HCT116 (cell line): ENCODE data around the gene MBL2. TPM values are rescaled to one million over a fixed set of nuclear protein-coding genes. Genes with fewer than 3 reads are reported as not detected.

Source experiments
- ATAC-seq: fragments of 200-7000 bp; cut with Tn5 transposase; 2 replicates; pipeline ENCODE4 v1.9.1; 2020; ENCODE audit warnings: mild to moderate bottlenecking, moderate library complexity
- BruUV-seq: library from RNA; stranded (reverse); fragments of 400-500 nt; replicated peaks from 2 replicates; lab custom pipeline; 2021; lab: Mats Ljungman, UMichigan
- CTCF ChIA-PET: fragments of 300-600 bp; sonication (Branson Sonifier 250); formaldehyde crosslinking; loops from one replicate; lab custom pipeline; 2021; ENCODE audit warnings: antibody characterized with exemption; lab: Charles Lee
- POLR2A ChIA-PET: fragments of 300-600, 350-600 bp; sonication (Branson Sonifier 250); formaldehyde crosslinking; loops from one replicate; lab custom pipeline; 2021; ENCODE audit warnings: antibody characterized with exemption; lab: Charles Lee
- RAD21 ChIA-PET, 2 experiments: fragments of 300-600 bp; sonication (Branson Sonifier 250); formaldehyde crosslinking; loops; one replicate each; lab custom pipeline; 2023; ENCODE audit warnings: low total read pairs in 2 of 2; ENCODE audit not compliant: uncharacterized antibody in 2 of 2, unreplicated experiment in 2 of 2, low non-redundant PET in 1 of 2; lab: Charles Lee
- DNase-seq: peaks from one replicate; pipeline ENCODE4 v3.0.0-alpha.2; 2010; ENCODE audit warnings: low read depth, low spot score
- H2AFZ ChIP-seq: fragments of 200-600 bp; shearing (Covaris generic), sonication (generic); 2 replicates; pipeline ENCODE4 v1.6.1; 2017; ENCODE audit warnings: low read depth, mixed run types, mixed read lengths, antibody characterized with exemption, low read length; ENCODE audit not compliant: poor library complexity, severe bottlenecking
- H3K27ac ChIP-seq: 2 replicates; pipeline ENCODE4 v1.5.1; 2012; ENCODE audit warnings: low read depth, low read length
- H3K27me3 ChIP-seq: fragments of 200-600 bp; sonication (generic); 2 replicates; pipeline ENCODE4 v1.6.1; 2016; ENCODE audit warnings: mixed run types, low read length, mixed read lengths; ENCODE audit not compliant: insufficient read depth
- H3K36me3 ChIP-seq, 2 experiments: fragments of 200-500 bp in 1 of 2; fragments of 200-600 bp in 1 of 2; sonication (Bioruptor generic) in 1 of 2; sonication (generic) in 1 of 2; 2 replicates each; pipeline versions ENCODE4 v1.5.1 to v1.6.1; 2014 to 2016; ENCODE audit warnings: low read length in 2 of 2, inconsistent platforms in 1 of 2, mixed read lengths in 1 of 2, mixed run types in 1 of 2; ENCODE audit not compliant: insufficient read depth in 2 of 2, control insufficient read depth in 1 of 2
- H3K4me1 ChIP-seq, 2 experiments: fragments of 200-600 bp in 1 of 2; sonication (generic) in 1 of 2; 2 replicates each; pipeline versions ENCODE4 v1.5.1 to v1.6.1; 2012 to 2017; ENCODE audit warnings: low read length in 2 of 2, inconsistent platforms in 1 of 2, mild to moderate bottlenecking in 1 of 2, mixed read lengths in 1 of 2, mixed run types in 1 of 2, moderate library complexity in 1 of 2; ENCODE audit not compliant: insufficient read depth in 2 of 2, control insufficient read depth in 1 of 2
- H3K4me2 ChIP-seq: fragments of 200-600 bp; sonication (generic); 2 replicates; pipeline ENCODE4 v1.6.1; 2017; ENCODE audit warnings: mixed run types, low read length, mixed read lengths
- H3K4me3 ChIP-seq, 2 experiments: fragments of 200-600 bp in 1 of 2; sonication (generic) in 1 of 2; replicated peaks in 1 of 2; 2 replicates each; pipeline ENCODE4 v1.5.1; 2011 to 2016; ENCODE audit warnings: low read length in 2 of 2, control low read depth in 1 of 2, low read depth in 1 of 2, mild to moderate bottlenecking in 1 of 2, mixed read lengths in 1 of 2, mixed run types in 1 of 2
- H3K79me2 ChIP-seq: fragments of 200-600 bp; sonication (generic); 2 replicates; pipeline ENCODE4 v1.6.1; 2017; ENCODE audit warnings: mild to moderate bottlenecking, mixed run types, low read length, moderate library complexity, mixed read lengths; ENCODE audit not compliant: insufficient read depth
- H3K9ac ChIP-seq: fragments of 200-600 bp; sonication (generic); 2 replicates; pipeline ENCODE4 v1.6.1; 2016; ENCODE audit warnings: low read length, mixed read lengths
- H3K9me2 ChIP-seq: fragments of 200-600 bp; sonication (generic), shearing (Covaris generic); 2 replicates; pipeline ENCODE4 v1.6.1; 2017; ENCODE audit warnings: mixed run types, mild to moderate bottlenecking, moderate library complexity; ENCODE audit not compliant: insufficient read depth
- H3K9me3 ChIP-seq, 2 experiments: fragments of 200-500 bp in 1 of 2; fragments of 200-600 bp in 1 of 2; sonication (Bioruptor generic) in 1 of 2; sonication (generic) in 1 of 2; 2 replicates each; pipeline ENCODE4 v1.6.1; 2014 to 2017; ENCODE audit warnings: low read length in 2 of 2, mixed read lengths in 2 of 2, inconsistent platforms in 1 of 2, low read depth in 1 of 2, mild to moderate bottlenecking in 1 of 2, mixed run types in 1 of 2, moderate library complexity in 1 of 2; ENCODE audit not compliant: control insufficient read depth in 1 of 2, insufficient read depth in 1 of 2
- H4K20me1 ChIP-seq: fragments of 200-600 bp; sonication (generic), shearing (Covaris generic); 2 replicates; pipeline ENCODE4 v1.6.1; 2017; ENCODE audit warnings: mixed run types, mild to moderate bottlenecking, moderate library complexity; ENCODE audit not compliant: insufficient read depth
- CBX3 ChIP-seq: IDR thresholded peaks from 2 replicates; pipeline ENCODE4 v1.6.1; 2012; ENCODE audit warnings: low read depth
- CTCF ChIP-seq, 3 experiments: fragments of 200-600 bp in 1 of 3; sonication (generic) in 1 of 3; IDR thresholded peaks in 2 of 3; conservative IDR thresholded peaks in 1 of 3; 2 replicates each; pipeline ENCODE4 v1.5.1; 2012 to 2017; ENCODE audit warnings: low read depth in 2 of 3, low read length in 2 of 3, antibody characterized with exemption in 1 of 3, borderline replicate concordance in 1 of 3, control low read depth in 1 of 3, mild to moderate bottlenecking in 1 of 3, mixed read lengths in 1 of 3, mixed run types in 1 of 3, moderate library complexity in 1 of 3; ENCODE audit not compliant: insufficient read depth in 1 of 3
- EGR1 ChIP-seq: IDR thresholded peaks from 2 replicates; pipeline ENCODE4 v1.6.1; 2012; ENCODE audit warnings: low read depth
- ELF1 ChIP-seq: IDR thresholded peaks from 2 replicates; pipeline ENCODE4 v1.6.1; 2012; ENCODE audit warnings: low read depth, borderline replicate concordance
- EZH2 ChIP-seq: fragments of 200-600 bp; sonication (generic); IDR thresholded peaks from 2 replicates; pipeline ENCODE4 v1.6.1; 2017; ENCODE audit warnings: antibody characterized with exemption, mixed run types
- JUND ChIP-seq: IDR thresholded peaks from 2 replicates; pipeline ENCODE4 v1.6.1; 2012
- POLR2AphosphoS5 ChIP-seq: IDR thresholded peaks from 2 replicates; pipeline ENCODE4 v1.6.1; 2011; ENCODE audit warnings: mild to moderate bottlenecking, low read depth, low read length, moderate library complexity
- RAD21 ChIP-seq: IDR thresholded peaks from 2 replicates; pipeline ENCODE4 v1.6.1; 2012; ENCODE audit warnings: low read depth, mild to moderate bottlenecking
- SIN3A ChIP-seq: IDR thresholded peaks from 2 replicates; pipeline ENCODE4 v1.6.1; 2012; ENCODE audit warnings: low read depth
- SP1 ChIP-seq: IDR thresholded peaks from 2 replicates; pipeline ENCODE4 v1.6.1; 2012; ENCODE audit warnings: low read depth
- SRF ChIP-seq: IDR thresholded peaks from 2 replicates; pipeline ENCODE4 v1.6.1; 2012; ENCODE audit warnings: low read depth
- TCF7L2 ChIP-seq: IDR thresholded peaks from 2 replicates; pipeline ENCODE4 v1.7.0; 2011; ENCODE audit warnings: borderline replicate concordance, inconsistent platforms; ENCODE audit not compliant: insufficient read depth, insufficient read length; ENCODE audit errors: extremely low read depth
- YY1 ChIP-seq: IDR thresholded peaks from 2 replicates; pipeline ENCODE4 v1.6.1; 2011; ENCODE audit warnings: low read length, low read depth, moderate library complexity, mild to moderate bottlenecking; ENCODE audit not compliant: insufficient replicate concordance; ENCODE audit errors: extremely low read depth
- ZBTB33 ChIP-seq: IDR thresholded peaks from 2 replicates; pipeline ENCODE4 v1.6.1; 2011; ENCODE audit warnings: mild to moderate bottlenecking, low read length, moderate library complexity; ENCODE audit not compliant: insufficient replicate concordance; ENCODE audit errors: extremely low read depth
- intact Hi-C: fragments of 100-400 bp; cut with micrococcal nuclease; formaldehyde crosslinking; loops from 2 replicates; pipeline ENCODE4 v1.10.0; 2022
- total RNA-seq: library from RNA; stranded (reverse); gene quantifications from one replicate; pipeline ENCODE4 v1.2.1, GENCODE V29; 2021; ENCODE audit not compliant: unreplicated experiment

Gene MBL2
- total RNA-seq, 1 experiment from 2014 or later, result not detected

- H3K9me2 ChIP-seq, result no peaks in the 10 kb centered on the region
- ChIA-PET RAD21 (no interaction called here), CTCF (no interaction called here), POLR2A (no interaction called here)
- no peaks in the 10 kb centered on the region for H4K20me1 ChIP-seq
- ATAC-seq (no peak), DNase-seq (no peak)
- no peak overlapping the region for H3K9ac ChIP-seq
- no peak overlapping the region for H3K4me2 ChIP-seq
- no peak overlapping the region for H3K27ac ChIP-seq
- TF ChIP-seq JUND (no peak), YY1 (no peak), POLR2AphosphoS5 (no peak), EGR1 (no peak), SIN3A (no peak), EZH2 (no peak), CBX3 (no peak), TCF7L2 (no peak), SRF (no peak), CTCF (IDR thresholded peaks at IDR 0.05 in 2 of 3, conservative IDR thresholded peaks at IDR 0.05 in 1 of 3; ENCODE audit: borderline replicate concordance in 1 of 3, insufficient read depth in 1 of 3, low read depth in 2 of 3, low read length in 2 of 3) (no peak), ZBTB33 (no peak), ELF1 (no peak), RAD21 (no peak), SP1 (no peak)
- no peaks in the 10 kb centered on the region for H3K9me3 ChIP-seq
- no peak overlapping the region for H2AFZ ChIP-seq
- no peak overlapping the region for H3K4me3 ChIP-seq
- H3K27me3 ChIP-seq, result no peaks in the 10 kb centered on the region
- no peaks in the 10 kb centered on the region for H3K79me2 ChIP-seq
- intact Hi-C loops, result no loop called here
- H3K4me1 ChIP-seq, result no peaks in the 10 kb centered on the region
- BruUV-seq, result no TSS peak
- no peaks in the 10 kb centered on the region for H3K36me3 ChIP-seq
These were observed 1.7 kb downstream of the MBL2 start for GRCh38 chr10:52770904-52771303.
